IMR-90 (cell line): ENCODE data around the gene SLC39A11. TPM values are rescaled to one million over a fixed set of nuclear protein-coding genes. Genes with fewer than 3 reads are reported as not detected.

Source experiments
- ATAC-seq: fragments of 200-7000 bp; cut with Tn5 transposase; 2 replicates; pipeline ENCODE4 v1.9.1; 2020; ENCODE audit warnings: low read depth, mild to moderate bottlenecking, moderate library complexity
- BruUV-seq: library from RNA; stranded (reverse); fragments of 400-500 nt; replicated peaks from 2 replicates; lab custom pipeline; 2021; lab: Mats Ljungman, UMichigan
- CTCF ChIA-PET: fragments of 300-600 bp; formaldehyde crosslinking; extraction: SDS; loops from one replicate; lab custom pipeline; 2021; ENCODE audit warnings: antibody characterized with exemption; lab: Yijun Ruan, JAX
- POLR2A ChIA-PET: fragments of 300-600 bp; sonication (Branson Sonifier 250); formaldehyde crosslinking; loops from one replicate; lab custom pipeline; 2022; ENCODE audit warnings: antibody characterized with exemption; ENCODE audit not compliant: unreplicated experiment; lab: Charles Lee
- DNase-seq: peaks from one replicate; pipeline ENCODE4 v3.0.0; 2013
- H2AFZ ChIP-seq: replicated peaks from 2 replicates; pipeline ENCODE3; 2013; ENCODE audit warnings: low read length, mild to moderate bottlenecking; ENCODE audit not compliant: poor library complexity
- H2AK5ac ChIP-seq: 2 replicates; pipeline ENCODE4 v1.6.1; 2013; ENCODE audit warnings: low read depth, low read length, inconsistent platforms
- H2AK9ac ChIP-seq: replicated peaks from 2 replicates; pipeline ENCODE3; 2013; ENCODE audit warnings: mild to moderate bottlenecking, low read depth, low read length, moderate library complexity; ENCODE audit not compliant: poor library complexity
- H2BK120ac ChIP-seq: 2 replicates; pipeline ENCODE4 v1.6.1; 2013; ENCODE audit warnings: low read depth, low read length, inconsistent platforms
- H2BK15ac ChIP-seq: 3 replicates; pipeline ENCODE4 v1.6.1; 2013; ENCODE audit warnings: low read depth, low read length, inconsistent platforms
- H2BK20ac ChIP-seq: 2 replicates; pipeline ENCODE4 v1.6.1; 2013; ENCODE audit warnings: low read depth, mild to moderate bottlenecking, inconsistent platforms, low read length, moderate library complexity
- H2BK5ac ChIP-seq: 2 replicates; pipeline ENCODE4 v1.6.1; 2013; ENCODE audit warnings: mild to moderate bottlenecking, low read depth, low read length, inconsistent platforms; ENCODE audit not compliant: poor library complexity, severe bottlenecking
- H3K14ac ChIP-seq: replicated peaks from 2 replicates; pipeline ENCODE4 v1.6.1; 2013; ENCODE audit warnings: low read depth, low read length, inconsistent platforms
- H3K18ac ChIP-seq: 2 replicates; pipeline ENCODE4 v1.6.1; 2013; ENCODE audit warnings: low read depth, low read length, control low read depth
- H3K23ac ChIP-seq: 2 replicates; pipeline ENCODE4 v1.6.1; 2013; ENCODE audit warnings: low read depth, low read length, inconsistent platforms
- H3K27ac ChIP-seq: 2 replicates; pipeline ENCODE4 v1.5.1; 2013; ENCODE audit warnings: mild to moderate bottlenecking, control low read depth, low read length; ENCODE audit not compliant: insufficient read depth
- H3K27me3 ChIP-seq: 2 replicates; pipeline ENCODE4 v1.6.1; 2013; ENCODE audit warnings: low read length; ENCODE audit not compliant: control insufficient read depth, insufficient read depth
- H3K36me3 ChIP-seq: 2 replicates; pipeline ENCODE4 v1.6.1; 2013; ENCODE audit warnings: low read length, mixed read lengths; ENCODE audit not compliant: control insufficient read depth, insufficient read depth
- H3K4ac ChIP-seq: 2 replicates; pipeline ENCODE4 v1.6.1; 2013; ENCODE audit warnings: low read depth, low read length, inconsistent platforms
- H3K4me1 ChIP-seq: 2 replicates; pipeline ENCODE4 v1.6.1; 2013; ENCODE audit warnings: low read length, mixed read lengths; ENCODE audit not compliant: control insufficient read depth, insufficient read depth
- H3K4me2 ChIP-seq: 2 replicates; pipeline ENCODE4 v1.6.1; 2013; ENCODE audit warnings: low read depth, mild to moderate bottlenecking, control low read depth, low read length, moderate library complexity
- H3K4me3 ChIP-seq: 2 replicates; pipeline ENCODE4 v1.5.1; 2013; ENCODE audit warnings: low read depth, mild to moderate bottlenecking, control low read depth, low read length, moderate library complexity; ENCODE audit not compliant: insufficient read depth
- H3K56ac ChIP-seq: 2 replicates; pipeline ENCODE4 v1.6.1; 2013; ENCODE audit warnings: low read length, inconsistent platforms; ENCODE audit not compliant: insufficient read depth; ENCODE audit errors: extremely low read depth
- H3K79me1 ChIP-seq, 2 experiments: 2 replicates each; pipeline ENCODE4 v1.6.1; 2013; ENCODE audit warnings: low read length in 2 of 2, inconsistent platforms in 1 of 2, low read depth in 1 of 2
- H3K9ac ChIP-seq: 2 replicates; pipeline ENCODE4 v1.6.1; 2013; ENCODE audit warnings: low read depth, low read length, control low read depth
- H3K9me1 ChIP-seq: 2 replicates; pipeline ENCODE4 v1.6.1; 2013; ENCODE audit warnings: low read length, inconsistent platforms; ENCODE audit not compliant: insufficient read depth
- H3K9me3 ChIP-seq: 2 replicates; pipeline ENCODE4 v1.6.1; 2013; ENCODE audit warnings: low read length; ENCODE audit not compliant: control insufficient read depth, insufficient read depth
- H4K20me1 ChIP-seq: 2 replicates; pipeline ENCODE4 v1.6.1; 2013; ENCODE audit warnings: low read length, inconsistent platforms; ENCODE audit not compliant: insufficient read depth
- H4K5ac ChIP-seq: 2 replicates; pipeline ENCODE4 v1.6.1; 2013; ENCODE audit warnings: mild to moderate bottlenecking, low read depth, low read length, control low read depth
- H4K8ac ChIP-seq, 2 experiments: 2 replicates each; pipeline ENCODE4 v1.6.1; 2013; ENCODE audit warnings: low read depth in 2 of 2, low read length in 2 of 2, control low read depth in 1 of 2, inconsistent platforms in 1 of 2
- H4K91ac ChIP-seq: 2 replicates; pipeline ENCODE4 v1.6.1; 2013; ENCODE audit warnings: low read depth, low read length, inconsistent platforms; ENCODE audit not compliant: insufficient read depth
- BHLHE40 ChIP-seq: fragments of 150-350 bp; IDR thresholded peaks from 2 replicates; pipeline ENCODE4 v1.6.1; 2016; ENCODE audit warnings: mild to moderate bottlenecking, low read depth, low read length
- CEBPB ChIP-seq: IDR thresholded peaks from 2 replicates; pipeline ENCODE4 v1.6.1; 2012; ENCODE audit warnings: low read depth, low read length, improper control_type of control experiment
- CHD1 ChIP-seq: IDR thresholded peaks from 2 replicates; pipeline ENCODE4 v1.6.1; 2012; ENCODE audit warnings: low read depth, low read length, improper control_type of control experiment
- FOS ChIP-seq: fragments of 150-350 bp; IDR thresholded peaks from 2 replicates; pipeline ENCODE4 v1.6.1; 2016; ENCODE audit warnings: low read depth, low read length
- MAFK ChIP-seq: IDR thresholded peaks from 2 replicates; pipeline ENCODE4 v1.6.1; 2012; ENCODE audit warnings: low read depth, low read length, improper control_type of control experiment
- MAZ ChIP-seq: IDR thresholded peaks from 2 replicates; pipeline ENCODE4 v1.6.1; 2012; ENCODE audit warnings: low read depth, mild to moderate bottlenecking, low read length, improper control_type of control experiment, moderate library complexity, borderline replicate concordance
- MXI1 ChIP-seq: IDR thresholded peaks from 2 replicates; pipeline ENCODE4 v1.6.1; 2012; ENCODE audit warnings: low read depth, mild to moderate bottlenecking, low read length, moderate library complexity, borderline replicate concordance
- NFE2L2 ChIP-seq: fragments of 150-350 bp; IDR thresholded peaks from 2 replicates; pipeline ENCODE4 v1.6.1; 2016; ENCODE audit warnings: low read depth, mild to moderate bottlenecking, low read length
- POLR2A ChIP-seq: IDR thresholded peaks from 2 replicates; pipeline ENCODE4 v1.6.1; 2012; ENCODE audit warnings: mild to moderate bottlenecking, low read depth, low read length
- RCOR1 ChIP-seq: IDR thresholded peaks from 2 replicates; pipeline ENCODE4 v1.6.1; 2012; ENCODE audit warnings: mild to moderate bottlenecking, low read length, improper control_type of control experiment; ENCODE audit not compliant: insufficient replicate concordance
- RFX5 ChIP-seq: IDR thresholded peaks from 2 replicates; pipeline ENCODE4 v1.8.0; 2012; ENCODE audit warnings: low read depth, mild to moderate bottlenecking, low read length, moderate library complexity
- SMC3 ChIP-seq: fragments of 150-350 bp; IDR thresholded peaks from 2 replicates; pipeline ENCODE4 v1.6.1; 2016; ENCODE audit warnings: low read depth, mild to moderate bottlenecking, antibody characterized with exemption, low read length, moderate library complexity
- WGBS, 2 experiments: methylation state at CpG; one replicate each; pipeline versions ENCODE4 v1.1.5 to v1.1.7; 2013; ENCODE audit warnings: missing lambda C conversion rate in 2 of 2; ENCODE audit not compliant: insufficient read length in 1 of 2; ENCODE audit errors: extremely low coverage in 2 of 2; 5-methylcytosine and 5-hydroxymethylcytosine counted together
- dilution Hi-C: fragments of 300-500 bp; cut with HindIII; formaldehyde crosslinking; loops from one replicate; pipeline ENCODE4 v1.14.3; 2018; ENCODE audit warnings: low sequenced_read_pairs; ENCODE audit not compliant: unreplicated experiment
- in situ Hi-C: fragments of 300-500 bp; cut with MboI; formaldehyde crosslinking; loops from 3 replicates; pipeline ENCODE4 v1.14.3; 2019; ENCODE audit warnings: low sequenced_read_pairs, inconsistent platforms, mixed read lengths
- intact Hi-C: fragments of 100-400 bp; cut with micrococcal nuclease; formaldehyde crosslinking; loops from 2 replicates; pipeline ENCODE4 v1.10.0; 2022
- polyA plus RNA-seq, 3 experiments: library from polyadenylated mRNA; depleted of rRNA; stranded (reverse); fragments of >200 nt; gene quantifications; 2 replicates each; pipeline ENCODE4 v1.2.3, GENCODE V29; 2012; ENCODE audit warnings: low replicate concordance in 1 of 3
- total RNA-seq: library from RNA; depleted of rRNA; stranded (reverse); fragments of >200 nt; gene quantifications from 2 replicates; pipeline ENCODE4 v1.2.3, GENCODE V29; 2012
- TF ChIP-seq, protein P1 (sequence below): fragments of 150-350 bp; IDR thresholded peaks from 2 replicates; pipeline ENCODE4 v1.6.1; 2017; ENCODE audit warnings: mild to moderate bottlenecking, antibody characterized with exemption, low read length, low read depth
- TF ChIP-seq, protein P2 (sequence below): conservative IDR thresholded peaks from 2 replicates; pipeline ENCODE4 v1.5.1; 2012; ENCODE audit warnings: mild to moderate bottlenecking, low read depth, low read length, improper control_type of control experiment
- TF ChIP-seq, protein P3 (sequence below): fragments of 150-350 bp; IDR thresholded peaks from 2 replicates; pipeline ENCODE4 v1.6.1; 2016; ENCODE audit warnings: low read depth, mild to moderate bottlenecking, low read length, moderate library complexity, borderline replicate concordance

SLC39A11 gene
- total and polyA plus RNA-seq, 2 of the 4 experiments (the other 2 are of a cell fraction) = 8.8 to 14.3 TPM

DNA sequence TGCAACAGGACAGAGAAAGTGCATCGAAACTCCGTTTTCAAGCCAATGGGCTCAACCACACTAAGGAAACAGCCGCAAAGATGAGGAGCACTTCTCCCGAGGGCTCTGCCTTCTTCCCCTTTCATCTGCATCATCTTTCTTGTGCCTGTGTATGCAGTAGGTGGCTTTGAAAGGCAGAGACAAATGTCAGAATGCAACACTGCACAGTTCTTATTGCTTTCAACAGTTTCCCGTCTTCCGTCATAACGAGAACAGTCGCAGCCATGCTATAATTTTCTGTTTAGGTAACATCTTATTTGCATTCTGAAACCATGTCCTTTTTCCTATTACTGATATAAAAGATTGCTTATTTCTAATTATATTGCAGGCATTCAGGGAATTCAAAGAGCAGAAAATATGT lies 205.2 kb downstream of the SLC39A11 start:
- ATAC-seq (no peak), DNase-seq (no peak)
- H3K23ac ChIP-seq = no peak overlapping the region
- no peak overlapping the region for H2BK20ac ChIP-seq
- dilution Hi-C loops = no loop called here
- no peaks in the 10 kb centered on the region for H3K9me3 ChIP-seq
- BruUV-seq = no TSS peak
- H3K9ac ChIP-seq = no peak overlapping the region
- no peaks in the 10 kb centered on the region for H3K4me1 ChIP-seq
- no peak overlapping the region for H3K4ac ChIP-seq
- no peak overlapping the region for H3K27ac ChIP-seq
- H2BK5ac ChIP-seq = no peak overlapping the region
- no peaks in the 10 kb centered on the region for H3K36me3 ChIP-seq
- peak overlapping the region; percentile 62; the same call in 1 of the 3 replicates for H2BK15ac ChIP-seq
- H2AK5ac ChIP-seq = no peak overlapping the region
- no peak overlapping the region for H3K4me3 ChIP-seq
- H3K4me2 ChIP-seq = no peak overlapping the region
- H4K20me1 ChIP-seq = no peaks in the 10 kb centered on the region
- no peak overlapping the region for H2AFZ ChIP-seq
- in situ Hi-C loops = no loop called here
- peaks cover 2% of the 10 kb centered on the region; the same call in 1 of the 2 replicates for H3K9me1 ChIP-seq
- H4K91ac ChIP-seq = no peak overlapping the region
- no peak overlapping the region for H4K5ac ChIP-seq
- no peak overlapping the region for H3K14ac ChIP-seq
- no peaks in the 10 kb centered on the region for H3K27me3 ChIP-seq
- TF ChIP-seq SMC3 = no peak
- TF ChIP-seq, protein P1, sequence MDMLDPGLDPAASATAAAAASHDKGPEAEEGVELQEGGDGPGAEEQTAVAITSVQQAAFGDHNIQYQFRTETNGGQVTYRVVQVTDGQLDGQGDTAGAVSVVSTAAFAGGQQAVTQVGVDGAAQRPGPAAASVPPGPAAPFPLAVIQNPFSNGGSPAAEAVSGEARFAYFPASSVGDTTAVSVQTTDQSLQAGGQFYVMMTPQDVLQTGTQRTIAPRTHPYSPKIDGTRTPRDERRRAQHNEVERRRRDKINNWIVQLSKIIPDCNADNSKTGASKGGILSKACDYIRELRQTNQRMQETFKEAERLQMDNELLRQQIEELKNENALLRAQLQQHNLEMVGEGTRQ = no peak
- no peak for TF ChIP-seq FOS
- TF ChIP-seq, protein P2, sequence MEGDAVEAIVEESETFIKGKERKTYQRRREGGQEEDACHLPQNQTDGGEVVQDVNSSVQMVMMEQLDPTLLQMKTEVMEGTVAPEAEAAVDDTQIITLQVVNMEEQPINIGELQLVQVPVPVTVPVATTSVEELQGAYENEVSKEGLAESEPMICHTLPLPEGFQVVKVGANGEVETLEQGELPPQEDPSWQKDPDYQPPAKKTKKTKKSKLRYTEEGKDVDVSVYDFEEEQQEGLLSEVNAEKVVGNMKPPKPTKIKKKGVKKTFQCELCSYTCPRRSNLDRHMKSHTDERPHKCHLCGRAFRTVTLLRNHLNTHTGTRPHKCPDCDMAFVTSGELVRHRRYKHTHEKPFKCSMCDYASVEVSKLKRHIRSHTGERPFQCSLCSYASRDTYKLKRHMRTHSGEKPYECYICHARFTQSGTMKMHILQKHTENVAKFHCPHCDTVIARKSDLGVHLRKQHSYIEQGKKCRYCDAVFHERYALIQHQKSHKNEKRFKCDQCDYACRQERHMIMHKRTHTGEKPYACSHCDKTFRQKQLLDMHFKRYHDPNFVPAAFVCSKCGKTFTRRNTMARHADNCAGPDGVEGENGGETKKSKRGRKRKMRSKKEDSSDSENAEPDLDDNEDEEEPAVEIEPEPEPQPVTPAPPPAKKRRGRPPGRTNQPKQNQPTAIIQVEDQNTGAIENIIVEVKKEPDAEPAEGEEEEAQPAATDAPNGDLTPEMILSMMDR = no peak
- TF ChIP-seq NFE2L2 = no peak
- TF ChIP-seq, protein P3, sequence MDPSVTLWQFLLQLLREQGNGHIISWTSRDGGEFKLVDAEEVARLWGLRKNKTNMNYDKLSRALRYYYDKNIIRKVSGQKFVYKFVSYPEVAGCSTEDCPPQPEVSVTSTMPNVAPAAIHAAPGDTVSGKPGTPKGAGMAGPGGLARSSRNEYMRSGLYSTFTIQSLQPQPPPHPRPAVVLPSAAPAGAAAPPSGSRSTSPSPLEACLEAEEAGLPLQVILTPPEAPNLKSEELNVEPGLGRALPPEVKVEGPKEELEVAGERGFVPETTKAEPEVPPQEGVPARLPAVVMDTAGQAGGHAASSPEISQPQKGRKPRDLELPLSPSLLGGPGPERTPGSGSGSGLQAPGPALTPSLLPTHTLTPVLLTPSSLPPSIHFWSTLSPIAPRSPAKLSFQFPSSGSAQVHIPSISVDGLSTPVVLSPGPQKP = no peak
- no peak for TF ChIP-seq CHD1
- TF ChIP-seq CEBPB = no peak
- TF ChIP-seq POLR2A = no peak
- TF ChIP-seq RCOR1 = no peak
- TF ChIP-seq BHLHE40 = no peak
- TF ChIP-seq RFX5 = no peak
- no peak for TF ChIP-seq MAFK
- no peak for TF ChIP-seq MXI1
- TF ChIP-seq MAZ = no peak
- intact Hi-C loops = no loop called here
- no peak overlapping the region for H2AK9ac ChIP-seq
- ChIA-PET CTCF (interaction anchor here (1.0 kb wide), 1 partner anchor 99 kb away, joined by 3 read pairs; no protein-coding TSS in a partner anchor), POLR2A (no interaction called here)
- no peak overlapping the region for H4K8ac ChIP-seq
- H3K79me1 ChIP-seq = no peaks in the 10 kb centered on the region
- H3K18ac ChIP-seq = no peak overlapping the region
- H3K56ac ChIP-seq = no peak overlapping the region
- no peak overlapping the region for H2BK120ac ChIP-seq
- WGBS, 2 experiments = no CpG with 5 or more reads among the region's 8 CpGs
